H9 (cell line): Measurements from ENCODE around the gene CCK. TPM values are rescaled to one million over a fixed set of nuclear protein-coding genes. Genes with fewer than 3 reads are reported as not detected.

ENCODE experiments used
- DNase-seq: peaks from one replicate; pipeline ENCODE4 v3.0.0-alpha.2; 2017
- H2AFZ ChIP-seq: one replicate; pipeline ENCODE4 v1.6.1; 2013; ENCODE audit warnings: mild to moderate bottlenecking, low read length, control low read depth, moderate library complexity
- H2AK5ac ChIP-seq: 2 replicates; pipeline ENCODE4 v1.6.1; 2013; ENCODE audit warnings: low read length, control low read depth, mixed read lengths; ENCODE audit not compliant: insufficient read length
- H2BK120ac ChIP-seq: one replicate; pipeline ENCODE4 v1.6.1; 2013; ENCODE audit warnings: low read depth, mild to moderate bottlenecking, low read length, control low read depth, inconsistent platforms; ENCODE audit not compliant: poor library complexity, severe bottlenecking
- H2BK12ac ChIP-seq: 2 replicates; pipeline ENCODE4 v1.6.1; 2013; ENCODE audit warnings: low read length, control low read depth, mixed read lengths, low read depth; ENCODE audit not compliant: insufficient read length
- H2BK15ac ChIP-seq: 2 replicates; pipeline ENCODE4 v1.6.1; 2013; ENCODE audit warnings: low read depth, low read length, control low read depth
- H2BK20ac ChIP-seq: one replicate; pipeline ENCODE4 v1.6.1; 2013; ENCODE audit warnings: low read depth, mild to moderate bottlenecking, low read length, control low read depth, inconsistent platforms; ENCODE audit not compliant: poor library complexity, severe bottlenecking
- H2BK5ac ChIP-seq: 2 replicates; pipeline ENCODE4 v1.6.1; 2013; ENCODE audit warnings: low read length, control low read depth, mixed read lengths; ENCODE audit not compliant: insufficient read length
- H3K14ac ChIP-seq: 2 replicates; pipeline ENCODE4 v1.6.1; 2013; ENCODE audit warnings: low read length, control low read depth; ENCODE audit not compliant: insufficient read depth
- H3K18ac ChIP-seq: 2 replicates; pipeline ENCODE4 v1.6.1; 2013; ENCODE audit warnings: low read depth, mild to moderate bottlenecking, mixed read lengths, low read length, control low read depth; ENCODE audit not compliant: insufficient read length
- H3K23ac ChIP-seq: 2 replicates; pipeline ENCODE4 v1.6.1; 2013; ENCODE audit warnings: low read length, control low read depth, mixed read lengths, low read depth; ENCODE audit not compliant: insufficient read length
- H3K23me2 ChIP-seq: 2 replicates; pipeline ENCODE4 v1.6.1; 2013; ENCODE audit warnings: low read depth, mild to moderate bottlenecking, mixed read lengths, low read length, control low read depth; ENCODE audit not compliant: insufficient read length, poor library complexity, severe bottlenecking
- H3K27ac ChIP-seq: 2 replicates; pipeline ENCODE4 v1.5.1; 2013; ENCODE audit warnings: low read length, control low read depth, mixed read lengths, low read depth; ENCODE audit not compliant: insufficient read length
- H3K27me3 ChIP-seq: 2 replicates; pipeline ENCODE4 v1.6.1; 2013; ENCODE audit warnings: low read length, control low read depth, inconsistent platforms; ENCODE audit not compliant: insufficient read depth
- H3K4ac ChIP-seq: 2 replicates; pipeline ENCODE4 v1.6.1; 2013; ENCODE audit warnings: low read depth, mild to moderate bottlenecking, control low read depth, inconsistent platforms, low read length, moderate library complexity
- H3K4me1 ChIP-seq: 2 replicates; pipeline ENCODE4 v1.6.1; 2013; ENCODE audit warnings: low read length, control low read depth, inconsistent platforms; ENCODE audit not compliant: insufficient read depth
- H3K4me2 ChIP-seq: 2 replicates; pipeline ENCODE4 v1.6.1; 2013; ENCODE audit warnings: low read length, control low read depth, mixed read lengths; ENCODE audit not compliant: insufficient read length, insufficient read depth
- H3K56ac ChIP-seq: 2 replicates; pipeline ENCODE4 v1.6.1; 2013; ENCODE audit warnings: low read depth, mild to moderate bottlenecking, mixed read lengths, low read length, control low read depth; ENCODE audit not compliant: insufficient read length
- H3K79me1 ChIP-seq: 2 replicates; pipeline ENCODE4 v1.6.1; 2013; ENCODE audit warnings: low read depth, mild to moderate bottlenecking, moderate library complexity, low read length, control low read depth, inconsistent platforms; ENCODE audit not compliant: insufficient read depth, poor library complexity, severe bottlenecking
- H3K79me2 ChIP-seq: 2 replicates; pipeline ENCODE4 v1.6.1; 2013; ENCODE audit warnings: low read length, control low read depth, inconsistent platforms; ENCODE audit not compliant: insufficient read depth
- H3K9ac ChIP-seq: 2 replicates; pipeline ENCODE4 v1.6.1; 2013; ENCODE audit warnings: low read length, control low read depth, mixed read lengths; ENCODE audit not compliant: insufficient read length; ENCODE audit errors: extremely low read depth
- H3K9me3 ChIP-seq: one replicate; pipeline ENCODE4 v1.6.1; 2013; ENCODE audit warnings: low read depth, low read length, inconsistent platforms; ENCODE audit not compliant: control insufficient read depth
- H3T11ph ChIP-seq: one replicate; pipeline ENCODE4 v1.6.1; 2013; ENCODE audit warnings: mild to moderate bottlenecking, low read length, control low read depth, inconsistent platforms
- H4K20me1 ChIP-seq: one replicate; pipeline ENCODE4 v1.6.1; 2013; ENCODE audit not compliant: control insufficient read depth, insufficient read length, insufficient read depth
- H4K5ac ChIP-seq: 2 replicates; pipeline ENCODE4 v1.6.1; 2013; ENCODE audit warnings: low read depth, mild to moderate bottlenecking, mixed read lengths, low read length, control low read depth; ENCODE audit not compliant: insufficient read length
- H4K8ac ChIP-seq: replicated peaks from 2 replicates; pipeline ENCODE4 v1.6.1; 2013; ENCODE audit warnings: low read length, control low read depth, mixed read lengths, low read depth; ENCODE audit not compliant: insufficient read length
- H4K91ac ChIP-seq: 2 replicates; pipeline ENCODE4 v1.6.1; 2013; ENCODE audit warnings: low read depth, mild to moderate bottlenecking, moderate library complexity, mixed read lengths, low read length, control low read depth; ENCODE audit not compliant: insufficient read length
- H3K27ac Mint-ChIP-seq, 3 experiments: 2 replicates in 2 of 3; 3 replicates in 1 of 3; pipeline ENCODE4 v1.8.0; 2020 to 2021; ENCODE audit warnings: mixed read lengths in 3 of 3, mild to moderate bottlenecking in 1 of 3, moderate library complexity in 1 of 3
- H3K27me3 Mint-ChIP-seq: 2 replicates; pipeline ENCODE4 v1.8.0; 2021; ENCODE audit warnings: low read depth, mild to moderate bottlenecking, moderate library complexity, mixed read lengths
- H3K36me3 Mint-ChIP-seq, 3 experiments: 2 replicates in 2 of 3; 3 replicates in 1 of 3; pipeline ENCODE4 v1.8.0; 2020 to 2021; ENCODE audit warnings: low read depth in 3 of 3, mixed read lengths in 3 of 3; ENCODE audit not compliant: insufficient read depth in 1 of 3
- H3K4me1 Mint-ChIP-seq, 2 experiments: 2 replicates each; pipeline ENCODE4 v1.8.0; 2020; ENCODE audit warnings: mixed read lengths in 2 of 2
- H3K4me3 Mint-ChIP-seq, 2 experiments: 2 replicates in 1 of 2; 3 replicates in 1 of 2; pipeline ENCODE4 v1.8.0; 2020 to 2021; ENCODE audit warnings: mild to moderate bottlenecking in 2 of 2, mixed read lengths in 2 of 2, moderate library complexity in 1 of 2
- H3K9me3 Mint-ChIP-seq, 2 experiments: 2 replicates in 1 of 2; 3 replicates in 1 of 2; pipeline ENCODE4 v1.8.0; 2020; ENCODE audit warnings: mild to moderate bottlenecking in 2 of 2, mixed read lengths in 2 of 2, moderate library complexity in 1 of 2
- WGBS: extraction: QIAGEN DNeasy Blood & Tissue Kit; methylation state at CpG from one replicate; pipeline ENCODE4 v1.1.7; 2013; ENCODE audit warnings: missing lambda C conversion rate, low lambda C conversion rate, mixed read lengths; ENCODE audit not compliant: insufficient read length; ENCODE audit errors: extremely low coverage; 5-methylcytosine and 5-hydroxymethylcytosine counted together
- total RNA-seq: library from RNA; stranded (reverse); gene quantifications from 2 replicates; pipeline ENCODE4 v1.2.1, GENCODE V29; 2021
- TF ChIP-seq, protein P1 (sequence below): fragments of 200-600 bp; sonication (generic); conservative IDR thresholded peaks from 3 replicates; pipeline ENCODE4 v1.8.0; 2021; ENCODE audit warnings: antibody characterized with exemption, mild to moderate bottlenecking

The CCK gene
- total RNA-seq, 1 experiment from 2014 or later, result 0.37 TPM

- no peaks in the 10 kb centered on the region for H3K9me3 Mint-ChIP-seq
- H2AK5ac ChIP-seq, result no peak overlapping the region
- H2BK5ac ChIP-seq, result no peak overlapping the region
- H3K27ac Mint-ChIP-seq, result no peak overlapping the region; a peak in 1 of 7 replicates
- no peak overlapping the region for H3K4ac ChIP-seq
- no CpG with 5 or more reads among the region's 3 CpGs for WGBS
- no peaks in the 10 kb centered on the region for H3K79me2 ChIP-seq
- H2BK12ac ChIP-seq, result no peak overlapping the region
- H4K8ac ChIP-seq, result no peak overlapping the region
- no peak overlapping the region for H3K4me2 ChIP-seq
- H3K18ac ChIP-seq, result no peak overlapping the region
- H3K4me1 ChIP-seq, result no peaks in the 10 kb centered on the region
- no peaks in the 10 kb centered on the region for H3K36me3 Mint-ChIP-seq
- no peak overlapping the region for H3K4me3 Mint-ChIP-seq
- H4K91ac ChIP-seq, result no peak overlapping the region
- no peak overlapping the region for H2BK20ac ChIP-seq
- H3K23me2 ChIP-seq, result no peaks in the 10 kb centered on the region
- no peak overlapping the region for H3T11ph ChIP-seq
- H3K9ac ChIP-seq, result no peak overlapping the region
- H2BK15ac ChIP-seq, result no peak overlapping the region
- no peaks in the 10 kb centered on the region for H3K9me3 ChIP-seq
- no peak overlapping the region for H3K14ac ChIP-seq
- no peak overlapping the region for H2BK120ac ChIP-seq
- H3K27ac ChIP-seq, result no peak overlapping the region
- no peak overlapping the region for H3K23ac ChIP-seq
- H4K5ac ChIP-seq, result no peak overlapping the region
- H3K27me3 Mint-ChIP-seq, result peaks cover 4% of the 10 kb centered on the region
- no peak for DNase-seq
- H3K56ac ChIP-seq, result no peak overlapping the region
- H2AFZ ChIP-seq, result no peak overlapping the region
- H3K4me1 Mint-ChIP-seq, result 0 out of 4 replicates have a peak, but pooled peaks cover 0 to 2% of the 10 kb centered on the region in 2 experiments
- no peaks in the 10 kb centered on the region for H3K27me3 ChIP-seq
- TF ChIP-seq, protein P1, sequence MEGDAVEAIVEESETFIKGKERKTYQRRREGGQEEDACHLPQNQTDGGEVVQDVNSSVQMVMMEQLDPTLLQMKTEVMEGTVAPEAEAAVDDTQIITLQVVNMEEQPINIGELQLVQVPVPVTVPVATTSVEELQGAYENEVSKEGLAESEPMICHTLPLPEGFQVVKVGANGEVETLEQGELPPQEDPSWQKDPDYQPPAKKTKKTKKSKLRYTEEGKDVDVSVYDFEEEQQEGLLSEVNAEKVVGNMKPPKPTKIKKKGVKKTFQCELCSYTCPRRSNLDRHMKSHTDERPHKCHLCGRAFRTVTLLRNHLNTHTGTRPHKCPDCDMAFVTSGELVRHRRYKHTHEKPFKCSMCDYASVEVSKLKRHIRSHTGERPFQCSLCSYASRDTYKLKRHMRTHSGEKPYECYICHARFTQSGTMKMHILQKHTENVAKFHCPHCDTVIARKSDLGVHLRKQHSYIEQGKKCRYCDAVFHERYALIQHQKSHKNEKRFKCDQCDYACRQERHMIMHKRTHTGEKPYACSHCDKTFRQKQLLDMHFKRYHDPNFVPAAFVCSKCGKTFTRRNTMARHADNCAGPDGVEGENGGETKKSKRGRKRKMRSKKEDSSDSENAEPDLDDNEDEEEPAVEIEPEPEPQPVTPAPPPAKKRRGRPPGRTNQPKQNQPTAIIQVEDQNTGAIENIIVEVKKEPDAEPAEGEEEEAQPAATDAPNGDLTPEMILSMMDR, result no peak
- H4K20me1 ChIP-seq, result no peaks in the 10 kb centered on the region
- H3K79me1 ChIP-seq, result no peaks in the 10 kb centered on the region
Observed at GRCh38 chr3:42302924-42303634, 37.1 kb upstream of the CCK start.
